WTC11 (cell line): ENCODE data around the gene SP100. TPM values are rescaled to one million over a fixed set of nuclear protein-coding genes. Genes with fewer than 3 reads are reported as not detected.

ENCODE experiments used
- ATAC-seq: fragments of 200-7000 bp; cut with Tn5 transposase; 2 replicates; pipeline ENCODE4 v1.10.0; 2021; ENCODE audit warnings: mild to moderate bottlenecking, moderate library complexity
- CTCF ChIA-PET: fragments of 300-600 bp; sonication (Branson Sonifier 250); formaldehyde crosslinking; loops from one replicate; lab custom pipeline; 2021; ENCODE audit warnings: antibody characterized with exemption; lab: Charles Lee
- POLR2A ChIA-PET: fragments of 350-600 bp; sonication (Branson Sonifier 250); formaldehyde crosslinking; loops from one replicate; lab custom pipeline; 2021; ENCODE audit warnings: antibody characterized with exemption; lab: Charles Lee
- DNase-seq: peaks from one replicate; pipeline ENCODE4 v3.0.0; 2021; ENCODE audit warnings: low spot score
- H3K27ac Mint-ChIP-seq: 2 replicates; pipeline ENCODE4 v1.8.0; 2021; ENCODE audit warnings: mixed read lengths
- H3K27me3 Mint-ChIP-seq: 2 replicates; pipeline ENCODE4 v1.8.0; 2021; ENCODE audit warnings: low read depth, mild to moderate bottlenecking, moderate library complexity, mixed read lengths
- H3K36me3 Mint-ChIP-seq: 2 replicates; pipeline ENCODE4 v1.8.0; 2021; ENCODE audit warnings: mixed read lengths
- H3K4me1 Mint-ChIP-seq: 2 replicates; pipeline ENCODE4 v1.8.0; 2022; ENCODE audit warnings: mixed read lengths
- H3K4me3 Mint-ChIP-seq: 2 replicates; pipeline ENCODE4 v1.8.0; 2021; ENCODE audit warnings: mild to moderate bottlenecking, moderate library complexity, mixed read lengths
- H3K9me3 Mint-ChIP-seq: 2 replicates; pipeline ENCODE4 v1.8.0; 2021; ENCODE audit warnings: mixed read lengths
- AFF4 ChIP-seq: sonication (generic); formaldehyde crosslinking; IDR thresholded peaks from 2 replicates; pipeline ENCODE4 v1.8.1; 2023; ENCODE audit warnings: mild to moderate bottlenecking, missing genetic modification reagents, borderline replicate concordance
- ATF6 ChIP-seq: sonication (generic); formaldehyde crosslinking; IDR thresholded peaks from 2 replicates; pipeline ENCODE4 v1.8.1; 2023; ENCODE audit warnings: mild to moderate bottlenecking, missing genetic modification reagents
- CBFB ChIP-seq: sonication (generic); formaldehyde crosslinking; IDR thresholded peaks from 2 replicates; pipeline ENCODE4 v1.8.1; 2022; ENCODE audit warnings: mild to moderate bottlenecking, low read depth, missing genetic modification reagents
- CREM ChIP-seq: sonication (generic); formaldehyde crosslinking; IDR thresholded peaks from 2 replicates; pipeline ENCODE4 v1.8.1; 2022; ENCODE audit warnings: mild to moderate bottlenecking, missing genetic modification reagents, moderate library complexity
- CTCF ChIP-seq: fragments of 200-600 bp; IDR thresholded peaks from 2 replicates; pipeline ENCODE4 v1.8.0; 2022; ENCODE audit warnings: antibody characterized with exemption
- ELF4 ChIP-seq: sonication (generic); formaldehyde crosslinking; IDR thresholded peaks from 2 replicates; pipeline ENCODE4 v1.8.1; 2022; ENCODE audit warnings: low read depth, mild to moderate bottlenecking, moderate library complexity, missing genetic modification reagents
- FOXJ3 ChIP-seq: sonication (generic); formaldehyde crosslinking; IDR thresholded peaks from 2 replicates; pipeline ENCODE4 v1.9.0; 2021; ENCODE audit warnings: missing genetic modification reagents, mild to moderate bottlenecking, borderline replicate concordance
- GRHL2 ChIP-seq: fragments of 250-450 bp; sonication (Bioruptor Pico); IDR thresholded peaks from 2 replicates; pipeline ENCODE4 v1.8.0; 2022; ENCODE audit warnings: mild to moderate bottlenecking, moderate library complexity; ENCODE audit not compliant: insufficient replicate concordance, severe bottlenecking
- IRF2 ChIP-seq: sonication (generic); formaldehyde crosslinking; IDR thresholded peaks from 2 replicates; pipeline ENCODE4 v1.8.0; 2022; ENCODE audit warnings: low read depth, missing genetic modification reagents, borderline replicate concordance
- KAT7 ChIP-seq: sonication (generic); formaldehyde crosslinking; IDR thresholded peaks from 2 replicates; pipeline ENCODE4 v1.8.1; 2023; ENCODE audit warnings: missing genetic modification reagents, mild to moderate bottlenecking, borderline replicate concordance
- MXD4 ChIP-seq: fragments of 250-450 bp; sonication (Bioruptor Pico); IDR thresholded peaks from 2 replicates; pipeline ENCODE4 v1.8.0; 2021; ENCODE audit warnings: mild to moderate bottlenecking, moderate library complexity, borderline replicate concordance
- NFE2L1 ChIP-seq: sonication (generic); formaldehyde crosslinking; IDR thresholded peaks from 2 replicates; pipeline ENCODE4 v1.8.1; 2023; ENCODE audit warnings: missing genetic modification reagents
- NFYB ChIP-seq: sonication (generic); formaldehyde crosslinking; conservative IDR thresholded peaks from 2 replicates; pipeline ENCODE4 v1.8.0; 2022; ENCODE audit warnings: low read depth, missing genetic modification reagents
- NR2C2 ChIP-seq: sonication (generic); formaldehyde crosslinking; IDR thresholded peaks from 2 replicates; pipeline ENCODE4 v1.8.0; 2022; ENCODE audit warnings: mild to moderate bottlenecking, missing genetic modification reagents
- NR3C1 ChIP-seq: sonication (generic); formaldehyde crosslinking; conservative IDR thresholded peaks from 2 replicates; pipeline ENCODE4 v1.8.1; 2023; ENCODE audit warnings: low read depth, mild to moderate bottlenecking, missing genetic modification reagents
- PRRX2 ChIP-seq: fragments of 250-450 bp; sonication (Bioruptor Pico); IDR thresholded peaks from 2 replicates; pipeline ENCODE4 v1.8.0; 2021; ENCODE audit warnings: mild to moderate bottlenecking
- TP53 ChIP-seq: sonication (generic); formaldehyde crosslinking; IDR thresholded peaks from 2 replicates; pipeline ENCODE4 v1.8.1; 2023; ENCODE audit warnings: mild to moderate bottlenecking, missing genetic modification reagents
- ZNF416 ChIP-seq: fragments of 250-450 bp; sonication (Bioruptor Pico); IDR thresholded peaks from 2 replicates; pipeline ENCODE4 v1.9.0; 2021; ENCODE audit warnings: mild to moderate bottlenecking, inconsistent platforms
- ZNF512 ChIP-seq: sonication (generic); formaldehyde crosslinking; IDR thresholded peaks from 2 replicates; pipeline ENCODE4 v1.8.1; 2022; ENCODE audit warnings: missing genetic modification reagents, borderline replicate concordance
- total RNA-seq: library from RNA; stranded (reverse); gene quantifications from 3 replicates; pipeline ENCODE4 v1.2.3, GENCODE V29; 2021

The SP100 gene
- total RNA-seq, 1 experiment from 2014 or later = 1.3 TPM

GRCh38 chr2:230444832-230445231, 28.8 kb downstream of the SP100 start (continued):
- TF ChIP-seq ZNF416 = no peak
- TF ChIP-seq, all 79 proteins: peak for 0

- no peak overlapping the region for H3K4me3 Mint-ChIP-seq
Measured at GRCh38 chr2:230447036-230447435, 31.0 kb downstream of the SP100 start.

More at GRCh38 chr2:230447036-230447435, 31.0 kb downstream of the SP100 start:
- ATAC-seq = no peak
- no peak for DNase-seq
- no peaks in the 10 kb centered on the region for H3K36me3 Mint-ChIP-seq
- POLR2A ChIA-PET = no interaction called here
- no peak overlapping the region for H3K27ac Mint-ChIP-seq
- CTCF ChIA-PET = no interaction called here
- no peak for TF ChIP-seq CBFB (CRISPR knock-in tag)
- no peak for TF ChIP-seq CREM (CRISPR knock-in tag)
- TF ChIP-seq NFYB = no peak
- TF ChIP-seq NR3C1 (CRISPR knock-in tag) = no peak
- no peak for TF ChIP-seq TP53 (CRISPR knock-in tag)
- TF ChIP-seq AFF4 = no peak
- TF ChIP-seq ZNF512 (CRISPR knock-in tag) = no peak
- no peak for TF ChIP-seq IRF2 (CRISPR knock-in tag)
- TF ChIP-seq NFE2L1 (CRISPR knock-in tag) = no peak
- no peak for TF ChIP-seq ELF4
- no peak for TF ChIP-seq KAT7 (CRISPR knock-in tag)
- TF ChIP-seq MXD4 (CRISPR knock-in tag) = no peak
- no peak for TF ChIP-seq ATF6 (CRISPR knock-in tag)
- no peak for TF ChIP-seq GRHL2 (CRISPR knock-in tag)
- TF ChIP-seq CTCF = no peak
- no peak for TF ChIP-seq NR2C2
- no peak for TF ChIP-seq PRRX2 (CRISPR knock-in tag)
- TF ChIP-seq FOXJ3 (CRISPR knock-in tag) = no peak
- TF ChIP-seq, all 79 proteins: peak for 0
- H3K9me3 Mint-ChIP-seq = no peaks in the 10 kb centered on the region
- peaks cover 8% of the 10 kb centered on the region for H3K4me1 Mint-ChIP-seq
- H3K27me3 Mint-ChIP-seq = no peaks in the 10 kb centered on the region
